Right lobe of liver (tissue), 6 donors: ENCODE measurements around the gene CLSTN2. TPM values are rescaled to one million over a fixed set of nuclear protein-coding genes. Genes with fewer than 3 reads are reported as not detected.

Experiments used
- ATAC-seq, 4 donors: fragments of 200-7000 bp; cut with Tn5 transposase; one replicate each; pipeline ENCODE4 v1.9.1; 2020; ENCODE audit warnings: mild to moderate bottlenecking in 4 of 4, moderate library complexity in 4 of 4
- DNase-seq, 3 donors: peaks; one replicate each; pipeline ENCODE4 v3.0.0-alpha.2; 2020
- H3K27ac ChIP-seq, 3 donors: fragments of 200-600 bp; one replicate each; pipeline ENCODE4 v1.8.0; 2022
- H3K27me3 ChIP-seq, 2 donors: fragments of 200-600 bp; one replicate each; pipeline ENCODE4 v1.8.0; 2022
- H3K36me3 ChIP-seq, 4 donors: fragments of 200-600 bp; sonication (generic) in 1 of 4; one replicate each; pipeline versions ENCODE4 v1.5.1 to v1.8.0; 2017 to 2022; ENCODE audit warnings: control low read depth in 1 of 4
- H3K4me1 ChIP-seq, 4 donors: fragments of 200-600 bp; sonication (generic) in 1 of 4; one replicate each; pipeline versions ENCODE4 v1.5.1 to v1.8.0; 2017 to 2022; ENCODE audit warnings: control low read depth in 1 of 4
- H3K4me3 ChIP-seq, 3 donors: fragments of 200-600 bp; one replicate each; pipeline ENCODE4 v1.8.0; 2022
- H3K9me3 ChIP-seq, 4 donors: fragments of 200-600 bp; sonication (generic) in 1 of 4; one replicate each; pipeline versions ENCODE4 v1.5.1 to v1.8.0; 2017 to 2022; ENCODE audit warnings: control low read depth in 1 of 4
- CTCF ChIP-seq, 4 donors: fragments of 200-600 bp in 3 of 4; fragments of 450-650 bp in 1 of 4; IDR thresholded peaks; one replicate each; pipeline versions ENCODE4 v1.5.1 to v1.8.0; 2016 to 2022; ENCODE audit warnings: antibody characterized with exemption in 4 of 4, mild to moderate bottlenecking in 2 of 4
- POLR2A ChIP-seq: fragments of 450-650 bp; IDR thresholded peaks from one replicate; pipeline ENCODE4 v1.6.1; 2017; ENCODE audit warnings: antibody characterized with exemption, mild to moderate bottlenecking
- WGBS: methylation state at CpG from one replicate; pipeline ENCODE4 v1.1.6; 2018; ENCODE audit warnings: low coverage, low lambda C conversion rate; ENCODE audit not compliant: insufficient coverage; ENCODE audit errors: missing lambda C conversion rate; 5-methylcytosine and 5-hydroxymethylcytosine counted together
- intact Hi-C, 2 donors: fragments of 100-400 bp; cut with DNase I; formaldehyde crosslinking; loops; one replicate each; pipeline versions ENCODE4 v1.11.2 to v1.14.1; 2022
- total RNA-seq, 6 experiments: library from RNA; depleted of rRNA in 2 of 6; stranded (reverse); fragments of >200 nt in 2 of 6; fragmentation: NEBNext Ultra II Directional in 3 of 6; extraction: Animal tissue kit (Norgen Biotek cat#: 25700) in 3 of 6; gene quantifications; one replicate each; pipeline versions ENCODE4 v1.1.0 to v1.2.4, GENCODE V29; 2016 to 2023
- donor health status: DM: no; HTN: yes; CAD: no.
- donor health status: DM: no; HTN: no; CAD: no.
- donor health status: DM: no; HTN: no; CAD: no.
- donor health status: DM: no; HTN: yes; CAD: no.
- donor health status: DM: no; HTN: yes; CAD: no.

Gene CLSTN2
- total RNA-seq, 6 experiments from 2014 or later = 1.0 to 3.3 (median 2.0) TPM

DNA sequence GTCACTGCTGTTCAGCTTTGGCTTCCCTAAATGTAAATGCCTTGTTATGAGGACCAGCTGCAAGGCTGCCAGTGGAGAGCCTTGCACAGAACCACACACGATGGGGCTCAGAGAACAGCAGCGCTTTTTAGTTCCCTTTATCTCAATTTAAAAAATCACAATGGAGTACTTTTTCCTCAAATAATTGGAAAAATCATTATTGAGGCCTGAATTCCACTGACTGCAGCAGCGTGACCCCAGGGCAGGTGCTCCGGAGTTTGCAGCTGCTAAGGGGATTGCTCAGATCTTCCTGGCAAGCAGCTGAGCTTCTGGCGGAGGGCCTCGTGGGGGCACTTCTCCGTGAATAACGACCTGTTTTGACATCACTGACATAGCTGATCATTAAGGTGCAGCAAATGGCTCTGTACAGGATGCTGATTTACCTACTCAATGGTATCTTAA, 497.3 kb downstream of the CLSTN2 start:
- TF ChIP-seq POLR2A (no peak), CTCF (IDR thresholded peaks at IDR 0.05) (no peak)
- Histone ChIP-seq H3K9me3 (no peaks in the 10 kb centered on the region), H3K27ac (no peak overlapping the region), H3K36me3 (no peaks in the 10 kb centered on the region), H3K27me3 (no peaks in the 10 kb centered on the region), H3K4me1 (no peaks in the 10 kb centered on the region), H3K4me3 (no peak overlapping the region)
- ATAC-seq (no peak), DNase-seq (no peak)
- intact Hi-C loops = no loop called here
- 80% methylated on average over 2 of the region's 8 CpGs for WGBS

- no peaks in the 10 kb centered on the region for H3K9me3 ChIP-seq
- WGBS = 20% methylated on average over 1 of the region's 2 CpGs
- ATAC-seq = no peak
- no peaks in the 10 kb centered on the region for H3K27me3 ChIP-seq
- no peak overlapping the region for H3K27ac ChIP-seq
- intact Hi-C loops = no loop called here
- TF ChIP-seq POLR2A = no peak
- H3K36me3 ChIP-seq = no peaks in the 10 kb centered on the region
- no peak overlapping the region for H3K4me3 ChIP-seq
- DNase-seq = no peak
- no peaks in the 10 kb centered on the region for H3K4me1 ChIP-seq
Measured at GRCh38 chr3:140433431-140433830, 498.4 kb downstream of the CLSTN2 start.

- WGBS = 58% methylated on average over 3 of the region's 5 CpGs
- no peaks in the 10 kb centered on the region for H3K9me3 ChIP-seq
- H3K36me3 ChIP-seq = no peaks in the 10 kb centered on the region
- TF ChIP-seq POLR2A (no peak), CTCF (IDR thresholded peaks at IDR 0.05) (no peak)
- H3K4me3 ChIP-seq = no peak overlapping the region
- ATAC-seq = no peak
- no peak for DNase-seq
- no peaks in the 10 kb centered on the region for H3K4me1 ChIP-seq
- H3K27me3 ChIP-seq = no peaks in the 10 kb centered on the region
- intact Hi-C loops = no loop called here
- H3K27ac ChIP-seq = no peak overlapping the region
Measured at GRCh38 chr3:140434261-140434905, 499.4 kb downstream of the CLSTN2 start.

DNA sequence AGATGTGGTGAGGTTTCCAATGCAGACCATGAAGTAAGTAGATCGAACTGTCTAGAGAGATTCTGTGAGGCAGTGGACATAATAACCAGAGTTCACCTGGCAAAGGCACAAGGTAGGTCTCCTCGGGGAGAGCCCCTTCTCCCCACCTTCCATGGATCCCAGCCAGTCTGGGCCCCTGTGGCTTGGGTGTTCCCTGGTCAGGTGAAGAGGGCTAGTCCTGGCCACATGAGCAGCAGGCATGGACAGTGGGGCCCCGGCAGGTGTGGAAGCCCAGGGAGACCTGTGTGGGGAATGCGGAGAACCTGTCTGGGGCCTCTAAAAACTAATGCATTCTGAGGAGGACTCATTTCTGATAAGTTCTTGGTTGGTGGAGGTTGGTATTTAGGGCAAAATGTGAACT, 501.4 kb downstream of the CLSTN2 start:
- intact Hi-C loops = no loop called here
- TF ChIP-seq POLR2A (no peak), CTCF (IDR thresholded peaks at IDR 0.05) (no peak)
- WGBS = 82% methylated on average over 3 of the region's 4 CpGs
- no peaks in the 10 kb centered on the region for H3K27me3 ChIP-seq
- H3K4me3 ChIP-seq = no peak overlapping the region
- no peaks in the 10 kb centered on the region for H3K9me3 ChIP-seq
- no peak overlapping the region for H3K27ac ChIP-seq
- no peaks in the 10 kb centered on the region for H3K4me1 ChIP-seq
- no peaks in the 10 kb centered on the region for H3K36me3 ChIP-seq
- no peak for DNase-seq
- no peak for ATAC-seq

DNA sequence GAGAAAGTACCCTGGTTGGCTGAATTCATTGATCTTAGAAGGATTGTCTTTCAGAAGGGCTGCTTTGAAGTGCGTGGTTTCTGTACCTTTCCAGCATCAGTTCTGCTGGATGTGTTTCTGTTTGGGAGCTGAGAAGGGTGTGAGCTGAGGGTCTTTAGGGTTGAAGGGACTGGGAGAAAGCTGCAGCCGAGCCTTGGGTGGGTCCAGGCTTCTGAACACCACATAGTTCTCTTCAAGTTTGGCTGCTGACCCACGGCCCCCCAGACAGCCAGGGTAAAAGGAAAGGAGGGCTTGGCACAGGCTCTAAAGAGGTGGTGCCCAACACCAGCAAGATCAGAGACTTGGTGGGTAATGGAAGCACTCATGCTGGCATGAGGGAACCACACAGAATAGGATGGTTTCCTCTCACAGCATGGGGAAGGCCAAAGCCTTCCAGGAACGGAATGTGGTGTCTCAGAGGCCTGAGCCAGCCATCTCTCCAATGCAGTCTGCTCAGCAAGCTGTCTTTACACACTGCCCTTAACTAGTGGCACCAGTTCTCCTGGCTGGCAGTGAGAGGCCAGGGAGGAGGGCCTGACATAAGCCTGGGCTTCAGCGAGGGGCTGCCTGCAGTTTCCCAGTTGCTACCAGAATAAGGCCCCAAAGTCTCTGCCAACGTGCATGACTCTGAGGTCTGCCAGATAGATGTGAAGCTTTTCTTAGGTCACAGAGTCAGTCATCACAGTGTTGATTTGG, 503.9 kb downstream of the CLSTN2 start:
- WGBS = 58% methylated on average over 4 of the region's 6 CpGs
- H3K9me3 ChIP-seq = no peaks in the 10 kb centered on the region
- H3K36me3 ChIP-seq = no peaks in the 10 kb centered on the region
- H3K4me1 ChIP-seq = no peaks in the 10 kb centered on the region
- DNase-seq (no peak), ATAC-seq (no peak)
- no peak for TF ChIP-seq POLR2A
- no peak for TF ChIP-seq CTCF (IDR thresholded peaks at IDR 0.05)
- H3K27ac ChIP-seq = no peak overlapping the region
- no peak overlapping the region for H3K4me3 ChIP-seq
- intact Hi-C loops = no loop called here
- H3K27me3 ChIP-seq = no peaks in the 10 kb centered on the region
